Measurements from ENCODE around the gene TARS3. TPM values are rescaled to one million over a fixed set of nuclear protein-coding genes. Genes with fewer than 3 reads are reported as not detected.
"Not testable (repeated sequence)": the region's sequence is repeated elsewhere in the genome, so short reads cannot be mapped to it uniquely, and the experiment has no call there.

TARS3 gene
- total RNA-seq, 1 experiment from 2014 or later: 20.7 TPM

DNA sequence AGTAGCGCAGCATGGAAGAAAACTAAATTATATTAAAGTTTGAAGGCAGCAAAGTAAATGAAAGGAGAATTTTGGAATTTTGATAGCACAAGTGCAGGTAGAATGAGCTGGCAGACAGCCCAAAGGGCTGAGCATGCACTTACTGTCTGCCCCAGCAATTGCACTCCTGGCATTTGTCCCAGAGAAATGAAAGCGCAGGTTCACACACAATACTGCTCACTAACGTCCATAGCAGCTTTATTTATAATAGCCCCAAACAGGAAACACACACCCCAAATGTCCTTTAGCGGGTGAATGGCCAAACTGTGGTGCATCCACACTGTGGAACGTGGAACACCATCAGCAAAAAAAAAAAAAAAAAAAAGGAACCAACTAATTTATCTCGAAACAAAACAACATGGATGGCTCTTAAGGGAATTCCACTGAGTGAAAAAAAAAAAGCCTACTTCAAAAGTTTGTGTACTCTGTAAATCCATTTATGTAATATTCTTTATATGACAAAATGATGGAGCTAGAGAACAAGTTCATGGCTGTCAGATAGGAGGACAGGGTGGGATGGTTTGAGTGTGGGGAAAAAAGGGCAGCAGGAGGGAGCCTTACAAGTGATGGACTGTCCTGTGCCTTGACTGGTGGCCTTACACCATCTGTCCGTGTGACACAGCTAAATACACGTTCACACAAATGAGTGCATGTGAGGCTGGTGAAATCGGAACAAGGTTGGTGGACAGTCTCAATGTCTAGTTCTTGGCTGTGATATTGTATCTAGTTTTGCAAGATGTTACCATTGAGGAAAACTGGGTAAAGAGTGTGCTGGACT, 66.1 kb downstream of the TARS3 start:
- no peaks in the 10 kb centered on the region for H3K27me3 ChIP-seq (replicated peaks)
- no peak overlapping the region for H3K27ac ChIP-seq
- H3K4me3 ChIP-seq: no peak overlapping the region
- DNase-seq (ENCODE audit: low read depth in 1 of 2, low spot score in 2 of 2): no peak
- H3K36me3 ChIP-seq: peaks cover 31% of the 10 kb centered on the region
- peaks cover 10% of the 10 kb centered on the region for H3K4me1 ChIP-seq (replicated peaks)
- no peaks in the 10 kb centered on the region for H3K9me3 ChIP-seq (replicated peaks)

DNA sequence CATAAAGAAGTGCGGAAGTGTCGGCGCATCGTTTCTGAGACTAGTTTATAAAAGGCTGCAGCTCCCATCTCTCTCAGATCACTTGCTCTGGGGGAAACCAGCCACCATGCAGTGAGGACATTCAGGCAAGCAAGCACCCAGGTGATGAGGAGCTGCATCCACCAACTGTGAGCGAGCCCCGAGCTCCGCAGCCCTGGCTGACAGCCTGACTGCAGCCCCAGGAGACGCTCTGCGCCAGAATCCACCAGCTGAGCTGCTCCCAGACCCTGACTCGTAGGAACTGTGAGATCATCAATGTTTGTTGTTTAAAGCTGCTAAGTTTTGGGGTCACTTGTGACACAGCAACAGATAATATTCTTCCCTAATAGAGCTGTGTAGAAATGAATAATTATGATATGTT, 67.1 kb downstream of the TARS3 start:
- Histone ChIP-seq H3K4me3 (no peak overlapping the region), H3K27me3 (replicated peaks) (no peaks in the 10 kb centered on the region), H3K9me3 (replicated peaks) (no peaks in the 10 kb centered on the region), H3K27ac (no peak overlapping the region), H3K36me3 (peaks cover 31% of the 10 kb centered on the region), H3K4me1 (replicated peaks) (peaks cover 17% of the 10 kb centered on the region)
- DNase-seq (ENCODE audit: low read depth in 1 of 2, low spot score in 2 of 2): no peak

DNA sequence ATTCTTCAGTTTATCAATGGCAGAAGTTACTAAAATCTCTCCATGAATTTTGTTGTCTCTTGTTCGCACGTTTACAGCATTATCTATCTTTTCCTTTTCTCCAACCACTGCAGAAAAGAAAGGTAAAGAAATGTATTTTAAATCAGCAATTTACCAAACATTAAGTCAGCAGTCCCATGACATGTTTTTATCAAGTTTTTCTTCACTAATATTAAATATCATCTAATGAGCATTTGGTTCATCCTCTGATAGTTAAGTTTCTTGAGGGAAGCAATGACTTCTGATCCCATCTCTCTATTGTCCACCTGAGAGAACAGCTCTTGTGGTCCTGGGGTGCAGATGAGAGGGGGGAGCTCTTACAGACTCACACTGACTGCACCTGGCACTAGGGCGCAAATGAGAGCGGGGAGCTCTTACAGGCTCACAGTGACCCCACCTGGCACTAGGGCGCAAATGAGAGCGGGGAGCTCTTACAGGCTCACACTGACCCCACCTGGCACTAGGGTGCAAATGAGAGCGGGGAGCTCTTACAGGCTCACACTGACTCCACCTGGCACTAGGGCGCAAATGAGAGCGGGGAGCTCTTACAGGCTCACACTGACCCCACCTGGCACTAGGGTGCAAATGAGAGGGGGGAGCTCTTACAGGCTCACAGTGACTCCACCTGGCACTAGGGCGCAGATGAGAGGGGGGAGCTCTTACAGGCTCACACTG, 69.5 kb downstream of the TARS3 start:
- not testable (repeated sequence) for H3K27me3 ChIP-seq (replicated peaks); DNase-seq (ENCODE audit: low read depth in 1 of 2, low spot score in 2 of 2); H3K4me3 ChIP-seq; H3K27ac ChIP-seq; H3K9me3 ChIP-seq (replicated peaks)
- peaks cover 27% of the 10 kb centered on the region for H3K4me1 ChIP-seq (replicated peaks)
- H3K36me3 ChIP-seq: peaks cover 27% of the 10 kb centered on the region

DNA sequence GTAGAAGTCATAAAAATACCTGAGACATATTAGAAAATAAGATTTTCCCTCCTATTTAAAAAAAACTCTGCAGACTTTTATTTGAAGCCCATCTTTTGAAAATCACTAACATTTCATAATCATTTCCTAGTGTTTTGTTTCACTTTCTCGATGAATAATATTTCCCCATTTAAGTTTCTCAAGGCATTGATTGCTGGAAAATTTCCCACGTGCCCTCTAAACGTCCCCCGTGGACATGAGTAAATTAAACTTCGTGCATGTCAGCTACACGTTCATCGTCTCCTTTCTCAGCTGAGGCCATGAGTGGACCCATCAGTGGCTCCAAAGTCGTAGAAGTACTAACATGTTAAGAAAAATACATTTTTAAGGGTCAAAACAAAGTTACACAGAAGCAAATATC, 70.1 kb downstream of the TARS3 start:
- H3K27ac ChIP-seq: no peak overlapping the region
- H3K9me3 ChIP-seq (replicated peaks): no peaks in the 10 kb centered on the region
- H3K4me3 ChIP-seq: no peak overlapping the region
- peaks cover 27% of the 10 kb centered on the region for H3K4me1 ChIP-seq (replicated peaks)
- DNase-seq (ENCODE audit: low read depth in 1 of 2, low spot score in 2 of 2): no peak
- no peaks in the 10 kb centered on the region for H3K27me3 ChIP-seq (replicated peaks)
- H3K36me3 ChIP-seq: peaks cover 29% of the 10 kb centered on the region

DNA sequence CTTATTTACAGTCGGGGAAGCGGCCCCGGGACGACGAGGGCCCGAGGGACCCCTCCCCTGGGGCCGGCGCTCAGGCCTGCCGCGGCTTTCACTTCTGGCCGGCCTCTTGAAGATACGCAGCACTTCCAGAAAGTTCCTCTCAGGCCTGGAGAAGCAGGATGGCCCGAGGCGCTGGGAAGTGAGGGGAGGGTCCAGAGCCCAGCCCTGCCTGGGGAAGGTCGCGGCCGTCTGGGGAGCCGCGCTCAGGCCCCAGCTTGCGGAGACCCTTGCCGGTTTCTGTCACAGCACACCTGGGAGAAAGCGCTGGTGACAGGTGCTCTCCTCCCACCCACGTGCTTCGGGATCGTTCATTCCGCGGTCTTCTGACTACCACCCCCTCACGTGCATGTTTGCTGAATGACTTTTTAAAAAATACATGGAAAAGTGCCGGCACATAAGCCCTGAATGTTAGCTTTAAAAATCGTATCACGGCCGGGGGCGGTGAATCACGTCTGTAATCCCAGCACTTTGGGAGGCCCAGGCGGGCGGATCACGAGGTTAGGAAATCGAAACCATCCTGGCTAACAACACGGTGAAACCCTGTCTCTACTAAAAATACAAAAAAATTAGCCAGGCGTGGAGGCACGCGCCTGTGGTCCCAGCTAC, 71.4 kb downstream of the TARS3 start:
- no peaks in the 10 kb centered on the region for H3K27me3 ChIP-seq (replicated peaks)
- H3K36me3 ChIP-seq: peaks cover 39% of the 10 kb centered on the region
- peaks cover 27% of the 10 kb centered on the region for H3K4me1 ChIP-seq (replicated peaks)
- peak; percentile 74 to 83 for DNase-seq (ENCODE audit: low read depth in 1 of 2, low spot score in 2 of 2)
- peak overlapping the region; percentile 84 for H3K4me3 ChIP-seq
- peak overlapping the region; percentile 92 for H3K27ac ChIP-seq
- no peaks in the 10 kb centered on the region for H3K9me3 ChIP-seq (replicated peaks)

DNA sequence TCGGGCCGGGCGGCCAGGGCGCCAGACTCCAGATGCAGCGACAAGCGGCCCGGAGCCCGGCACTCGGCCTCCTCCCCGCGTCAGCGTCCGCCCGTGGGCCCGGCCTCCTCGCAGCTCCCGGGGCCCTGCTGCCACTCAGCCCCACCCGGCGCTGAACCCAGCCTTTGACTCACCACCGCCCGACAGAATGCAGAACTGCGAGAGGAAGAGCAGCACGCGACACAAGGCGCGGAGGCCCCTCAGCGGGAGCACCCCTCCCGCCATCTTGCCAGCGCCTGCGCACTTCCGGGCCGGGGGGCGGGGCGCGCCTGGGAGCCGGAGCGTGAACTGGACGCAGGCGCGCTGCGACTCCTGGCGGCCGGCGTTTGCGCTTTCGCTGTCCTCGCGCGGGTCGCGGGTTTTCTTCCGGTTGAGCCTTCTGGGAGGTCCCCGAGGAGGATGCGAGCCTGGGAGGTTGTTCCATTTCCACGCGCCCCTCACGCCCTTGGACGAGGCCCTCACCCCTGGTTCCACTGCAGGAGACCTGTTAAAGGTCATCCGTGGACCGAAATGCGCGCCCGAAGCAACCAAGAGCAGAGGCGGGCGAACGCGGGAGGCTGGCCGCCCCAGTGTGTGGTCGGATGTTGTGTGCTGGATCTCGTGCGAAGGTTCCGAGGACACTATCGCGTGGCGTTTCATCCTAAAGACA, 72.0 kb downstream of the TARS3 start, which contains the start of gene TM2D3:
Gene TM2D3, minus strand, starts transcription at position 284 of the 688 bp plus-strand sequence. Its CDS starts 20 bp downstream, at position 264.
- Histone ChIP-seq H3K9me3 (replicated peaks) (no peaks in the 10 kb centered on the region), H3K27ac (peak within 1 kb of the TSS; percentile 92), H3K36me3 (peaks cover 42% of the 10 kb centered on the region), H3K4me1 (replicated peaks) (peaks cover 27% of the 10 kb centered on the region), H3K4me3 (peak within 1 kb of the TSS; percentile 84), H3K27me3 (replicated peaks) (no peaks in the 10 kb centered on the region)
- DNase-seq (ENCODE audit: low read depth in 1 of 2, low spot score in 2 of 2): peak; percentile 92 to 97

DNA sequence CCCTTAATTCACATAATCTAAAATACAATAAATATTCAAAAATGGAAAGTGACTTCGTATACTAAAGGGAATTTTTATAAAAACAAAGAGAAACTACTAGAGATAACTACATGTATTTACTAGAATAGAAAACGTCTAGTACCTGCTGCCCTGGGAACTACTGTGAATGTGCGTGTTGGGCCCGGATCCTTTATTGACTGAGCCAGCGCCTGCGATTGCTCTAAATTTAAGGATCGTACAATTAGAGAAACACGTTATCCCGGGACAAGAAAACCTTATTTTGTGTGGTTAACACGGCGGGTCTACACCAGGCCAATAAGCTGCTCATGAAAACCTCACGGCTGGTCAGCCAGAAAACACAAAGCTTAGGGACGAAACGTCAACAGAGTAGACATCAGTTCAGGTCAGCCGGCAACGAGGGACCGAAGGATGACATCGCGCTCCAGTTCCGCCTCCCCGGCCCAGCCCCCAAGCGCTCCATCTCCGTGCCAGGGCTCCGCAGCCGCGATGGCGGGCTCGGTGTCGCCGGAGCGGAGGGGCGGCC, 72.6 kb downstream of the TARS3 start:
- Histone ChIP-seq H3K4me1 (replicated peaks) (peaks cover 27% of the 10 kb centered on the region), H3K27ac (peak overlapping the region; percentile 92), H3K9me3 (replicated peaks) (no peaks in the 10 kb centered on the region), H3K4me3 (peak overlapping the region; percentile 84), H3K27me3 (replicated peaks) (no peaks in the 10 kb centered on the region), H3K36me3 (peaks cover 44% of the 10 kb centered on the region)
- no peak for DNase-seq (ENCODE audit: low read depth in 1 of 2, low spot score in 2 of 2)

DNA sequence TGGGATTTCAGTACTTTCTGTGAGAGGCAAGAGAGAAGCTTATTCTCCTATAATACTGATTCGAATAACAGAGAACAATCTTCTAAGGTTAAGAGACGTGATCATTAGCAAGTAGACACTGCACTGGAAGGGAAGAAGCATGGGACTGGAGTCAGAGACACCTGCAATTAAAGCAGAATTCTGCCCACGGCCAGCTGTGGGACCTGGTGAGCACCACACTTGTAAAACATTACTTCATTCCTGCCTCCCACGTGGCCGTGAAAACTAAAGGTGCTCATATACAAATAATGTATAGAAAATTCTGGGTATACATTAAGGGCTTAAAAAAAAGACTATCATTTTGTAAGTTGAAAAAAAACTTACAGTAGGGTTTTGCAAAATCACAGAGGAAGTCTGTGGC, 74.1 kb downstream of the TARS3 start:
- H3K4me1 ChIP-seq (replicated peaks): peaks cover 27% of the 10 kb centered on the region
- no peaks in the 10 kb centered on the region for H3K9me3 ChIP-seq (replicated peaks)
- no peaks in the 10 kb centered on the region for H3K27me3 ChIP-seq (replicated peaks)
- no peak overlapping the region for H3K27ac ChIP-seq
- H3K36me3 ChIP-seq: peaks cover 51% of the 10 kb centered on the region
- no peak for DNase-seq (ENCODE audit: low read depth in 1 of 2, low spot score in 2 of 2)
- H3K4me3 ChIP-seq: no peak overlapping the region

DNA sequence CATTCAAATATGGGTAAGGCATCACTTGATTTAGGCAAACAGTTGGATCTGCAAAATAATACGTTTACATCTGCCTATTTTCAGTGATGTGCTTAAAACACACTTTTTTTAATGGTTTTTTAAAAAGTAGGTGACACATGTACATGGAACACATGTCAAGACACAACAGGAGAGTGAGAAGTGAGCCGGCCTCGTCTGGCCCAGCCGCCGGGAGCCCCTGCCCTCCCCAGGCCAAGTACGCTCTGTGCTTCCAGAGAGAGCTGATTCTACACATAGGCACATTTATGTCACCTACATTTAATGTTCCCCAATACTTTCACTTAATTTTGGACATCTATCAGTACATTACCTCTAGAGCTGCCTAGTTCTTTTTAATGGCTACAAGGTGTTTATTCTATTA, 75.9 kb downstream of the TARS3 start:
- H3K4me1 ChIP-seq (replicated peaks): peaks cover 17% of the 10 kb centered on the region
- H3K27me3 ChIP-seq (replicated peaks): no peaks in the 10 kb centered on the region
- no peak overlapping the region for H3K4me3 ChIP-seq
- peaks cover 63% of the 10 kb centered on the region for H3K36me3 ChIP-seq
- H3K27ac ChIP-seq: no peak overlapping the region
- DNase-seq (ENCODE audit: low read depth in 1 of 2, low spot score in 2 of 2): no peak
- no peaks in the 10 kb centered on the region for H3K9me3 ChIP-seq (replicated peaks)

DNA sequence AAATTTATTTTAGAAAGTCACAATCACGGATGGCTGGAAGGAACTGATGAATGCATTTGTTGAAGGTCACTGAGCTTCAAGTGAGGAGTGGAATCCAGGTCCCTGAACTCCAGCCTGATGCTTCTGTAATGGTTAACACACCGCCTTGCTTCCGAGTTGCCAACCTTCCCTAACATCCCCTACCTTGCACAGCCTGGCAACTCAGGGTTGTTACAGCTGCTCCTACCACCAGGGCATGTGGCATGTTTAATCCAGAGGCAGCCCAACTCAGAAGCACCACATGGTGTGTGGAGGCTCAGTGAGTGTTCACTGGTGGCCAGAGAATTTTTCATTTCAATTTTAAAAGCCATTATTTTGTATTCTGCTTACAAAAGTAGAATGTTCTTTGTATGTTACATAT, 77.0 kb downstream of the TARS3 start:
- H3K4me1 ChIP-seq (replicated peaks): peaks cover 10% of the 10 kb centered on the region
- peaks cover 72% of the 10 kb centered on the region for H3K36me3 ChIP-seq
- H3K4me3 ChIP-seq: no peak overlapping the region
- H3K9me3 ChIP-seq (replicated peaks): no peaks in the 10 kb centered on the region
- no peaks in the 10 kb centered on the region for H3K27me3 ChIP-seq (replicated peaks)
- no peak for DNase-seq (ENCODE audit: low read depth in 1 of 2, low spot score in 2 of 2)
- H3K27ac ChIP-seq: no peak overlapping the region

DNA sequence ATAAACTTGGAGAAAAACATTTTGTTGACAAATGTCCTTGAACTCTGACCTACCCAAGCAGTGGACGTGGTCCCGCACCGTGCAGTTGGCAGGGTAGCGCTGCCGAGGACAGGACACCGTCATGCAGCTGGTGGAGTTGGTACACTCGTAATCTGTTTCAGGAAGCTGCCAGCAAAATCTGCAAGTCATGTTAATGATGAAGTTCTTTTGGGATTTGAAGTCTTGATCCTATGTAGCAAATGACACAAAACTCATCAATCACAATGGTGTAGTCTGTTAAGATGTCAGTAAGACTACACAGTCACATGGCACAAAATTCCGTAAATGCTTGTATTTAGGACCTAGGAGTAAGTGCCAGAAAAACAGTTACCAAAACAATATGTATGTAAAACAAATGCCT, 77.6 kb downstream of the TARS3 start:
- H3K36me3 ChIP-seq: peaks cover 75% of the 10 kb centered on the region
- H3K27ac ChIP-seq: no peak overlapping the region
- no peak for DNase-seq (ENCODE audit: low read depth in 1 of 2, low spot score in 2 of 2)

DNA sequence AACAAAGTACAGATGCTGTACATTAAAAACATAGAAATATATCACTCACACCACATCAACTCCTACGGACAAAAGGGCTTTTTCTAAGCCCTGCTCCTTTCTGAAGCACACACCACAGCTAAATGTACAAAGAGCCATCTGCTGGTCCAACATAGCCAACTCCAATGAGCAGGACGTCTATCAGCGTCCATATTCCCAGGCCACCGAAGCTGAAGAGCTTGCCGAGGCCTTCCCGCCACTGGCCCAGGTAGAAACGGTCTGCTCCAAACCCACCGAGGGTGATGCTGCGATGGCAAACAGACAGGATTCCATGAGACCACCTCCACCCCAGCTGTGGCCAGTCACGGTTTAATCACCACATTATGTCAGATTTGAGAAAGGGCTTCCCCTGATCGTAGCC, 81.9 kb downstream of the TARS3 start:
- no peak overlapping the region for H3K4me3 ChIP-seq
- DNase-seq (ENCODE audit: low read depth in 1 of 2, low spot score in 2 of 2): no peak
- H3K36me3 ChIP-seq: peaks cover 75% of the 10 kb centered on the region
- no peak overlapping the region for H3K27ac ChIP-seq
- no peaks in the 10 kb centered on the region for H3K9me3 ChIP-seq (replicated peaks)
- no peaks in the 10 kb centered on the region for H3K27me3 ChIP-seq (replicated peaks)
- H3K4me1 ChIP-seq (replicated peaks): 0 out of 2 replicates have a peak, but pooled peaks cover 5% of the 10 kb centered on the region

More for the DNA sequence above, 77.6 kb downstream of the TARS3 start:
- Histone ChIP-seq H3K27me3 (replicated peaks) (no peaks in the 10 kb centered on the region), H3K4me3 (no peak overlapping the region), H3K4me1 (replicated peaks) (peaks cover 10% of the 10 kb centered on the region), H3K9me3 (replicated peaks) (no peaks in the 10 kb centered on the region)

DNA sequence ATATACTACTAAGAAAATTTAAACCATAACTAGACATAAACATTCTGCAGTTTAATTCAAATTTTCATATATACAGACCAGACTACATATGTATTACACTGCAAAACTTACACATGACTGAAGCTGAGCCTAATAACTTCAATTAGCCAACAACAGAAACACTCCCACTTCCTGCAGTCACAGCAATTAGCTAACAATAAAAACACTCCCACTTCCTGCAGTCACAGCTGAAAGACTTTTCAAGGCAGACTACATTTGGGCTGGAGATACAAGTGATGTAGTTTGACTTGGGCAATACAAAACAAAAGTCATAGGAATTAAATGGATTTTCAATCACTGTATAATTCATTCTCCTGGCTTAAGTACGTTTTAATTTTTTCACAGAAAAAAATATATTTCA, 82.4 kb downstream of the TARS3 start:
- DNase-seq (ENCODE audit: low read depth in 1 of 2, low spot score in 2 of 2): no peak
- Histone ChIP-seq H3K4me3 (no peak overlapping the region), H3K4me1 (replicated peaks) (0 out of 2 replicates have a peak, but pooled peaks cover 5% of the 10 kb centered on the region), H3K27me3 (replicated peaks) (no peaks in the 10 kb centered on the region), H3K9me3 (replicated peaks) (no peaks in the 10 kb centered on the region), H3K27ac (no peak overlapping the region), H3K36me3 (peaks cover 72% of the 10 kb centered on the region)
